Type B pancreatic cell (in vitro differentiated cells): Measurements from ENCODE around the gene BPIFA1. TPM values are rescaled to one million over a fixed set of nuclear protein-coding genes. Genes with fewer than 3 reads are reported as not detected.

Source experiments
- DNase-seq: peaks from one replicate; pipeline ENCODE4 v3.0.0; 2021; ENCODE audit warnings: mixed read lengths; ENCODE audit not compliant: unreplicated experiment; ENCODE audit errors: extremely low spot score
- H3K27ac Mint-ChIP-seq: 2 replicates; pipeline ENCODE4 v1.8.0; 2021; ENCODE audit warnings: mild to moderate bottlenecking, mixed read lengths
- H3K27me3 Mint-ChIP-seq: 2 replicates; pipeline ENCODE4 v1.8.0; 2021; ENCODE audit warnings: mixed read lengths
- H3K36me3 Mint-ChIP-seq: 2 replicates; pipeline ENCODE4 v1.8.0; 2021; ENCODE audit warnings: mixed read lengths
- H3K4me1 Mint-ChIP-seq: one replicate; pipeline ENCODE4 v1.8.0; 2021; ENCODE audit warnings: mixed read lengths; ENCODE audit not compliant: unreplicated experiment
- H3K4me3 Mint-ChIP-seq: 2 replicates; pipeline ENCODE4 v1.8.0; 2021; ENCODE audit warnings: mild to moderate bottlenecking, mixed read lengths
- H3K9me3 Mint-ChIP-seq: 2 replicates; pipeline ENCODE4 v1.8.0; 2021; ENCODE audit warnings: mixed read lengths
- total RNA-seq: library from RNA; stranded (reverse); gene quantifications from 2 replicates; pipeline ENCODE4 v1.2.1, GENCODE V29; 2021; ENCODE audit warnings: low replicate concordance
- TF ChIP-seq, protein P1 (sequence below): fragments of 200-600 bp; sonication (generic); conservative IDR thresholded peaks from 2 replicates; pipeline ENCODE4 v1.5.0; 2021; ENCODE audit warnings: antibody characterized with exemption, mild to moderate bottlenecking

Gene BPIFA1
- total RNA-seq, 1 donor from 2014 or later: 0.97 TPM

GRCh38 chr20:33249456-33249855, 13.7 kb downstream of the BPIFA1 start:
- H3K4me1 Mint-ChIP-seq: no peaks in the 10 kb centered on the region
- H3K9me3 Mint-ChIP-seq: no peaks in the 10 kb centered on the region
- H3K36me3 Mint-ChIP-seq: no peaks in the 10 kb centered on the region
- peaks cover 10% of the 10 kb centered on the region for H3K27me3 Mint-ChIP-seq
- H3K27ac Mint-ChIP-seq: no peak overlapping the region
- H3K4me3 Mint-ChIP-seq: no peak overlapping the region
- DNase-seq: no peak
- TF ChIP-seq, protein P1, sequence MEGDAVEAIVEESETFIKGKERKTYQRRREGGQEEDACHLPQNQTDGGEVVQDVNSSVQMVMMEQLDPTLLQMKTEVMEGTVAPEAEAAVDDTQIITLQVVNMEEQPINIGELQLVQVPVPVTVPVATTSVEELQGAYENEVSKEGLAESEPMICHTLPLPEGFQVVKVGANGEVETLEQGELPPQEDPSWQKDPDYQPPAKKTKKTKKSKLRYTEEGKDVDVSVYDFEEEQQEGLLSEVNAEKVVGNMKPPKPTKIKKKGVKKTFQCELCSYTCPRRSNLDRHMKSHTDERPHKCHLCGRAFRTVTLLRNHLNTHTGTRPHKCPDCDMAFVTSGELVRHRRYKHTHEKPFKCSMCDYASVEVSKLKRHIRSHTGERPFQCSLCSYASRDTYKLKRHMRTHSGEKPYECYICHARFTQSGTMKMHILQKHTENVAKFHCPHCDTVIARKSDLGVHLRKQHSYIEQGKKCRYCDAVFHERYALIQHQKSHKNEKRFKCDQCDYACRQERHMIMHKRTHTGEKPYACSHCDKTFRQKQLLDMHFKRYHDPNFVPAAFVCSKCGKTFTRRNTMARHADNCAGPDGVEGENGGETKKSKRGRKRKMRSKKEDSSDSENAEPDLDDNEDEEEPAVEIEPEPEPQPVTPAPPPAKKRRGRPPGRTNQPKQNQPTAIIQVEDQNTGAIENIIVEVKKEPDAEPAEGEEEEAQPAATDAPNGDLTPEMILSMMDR: no peak

DNA sequence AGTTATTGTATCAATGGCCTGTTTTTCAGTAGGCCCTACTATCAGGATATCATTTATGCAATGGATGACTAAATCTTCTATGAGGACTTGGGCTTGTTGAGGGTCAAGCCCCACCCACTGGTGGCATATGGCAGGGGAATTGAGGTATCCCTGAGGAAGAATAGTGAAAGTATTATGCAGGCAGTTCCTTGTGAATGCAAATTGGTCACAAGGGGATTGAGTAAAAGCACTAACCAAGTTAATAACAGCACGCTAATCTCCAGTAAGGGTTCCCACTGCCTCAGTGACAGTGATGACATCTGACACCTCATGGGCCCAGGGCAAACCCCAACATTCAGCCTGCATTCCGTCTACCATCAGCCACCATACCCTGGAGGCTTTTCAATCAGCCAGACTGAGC, 14.9 kb downstream of the BPIFA1 start:
- DNase-seq: no peak
- no peaks in the 10 kb centered on the region for H3K36me3 Mint-ChIP-seq
- H3K4me3 Mint-ChIP-seq: no peak overlapping the region
- H3K27ac Mint-ChIP-seq: no peak overlapping the region
- TF ChIP-seq, protein P1: no peak
- H3K9me3 Mint-ChIP-seq: no peaks in the 10 kb centered on the region
- no peaks in the 10 kb centered on the region for H3K4me1 Mint-ChIP-seq
- H3K27me3 Mint-ChIP-seq: peaks cover 12% of the 10 kb centered on the region

DNA sequence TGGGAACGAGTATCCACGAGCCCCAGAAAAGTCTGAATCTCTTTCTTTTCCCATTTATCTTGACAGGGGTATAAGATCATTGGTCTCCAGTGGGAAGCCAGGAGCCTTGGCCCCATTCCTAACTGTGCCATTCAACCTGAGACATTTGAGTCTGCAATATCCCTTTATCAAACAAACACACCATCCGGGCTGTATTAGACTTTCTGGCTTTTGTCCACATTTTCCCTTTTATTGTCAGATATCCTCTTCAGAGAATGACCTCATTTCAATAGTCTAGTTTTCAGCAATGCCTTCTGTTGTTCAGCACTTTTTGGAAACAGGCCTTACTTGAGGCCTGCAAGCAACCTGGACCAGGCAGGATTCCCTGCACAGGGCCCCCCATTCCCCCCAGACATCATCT, 15.7 kb downstream of the BPIFA1 start:
- no peaks in the 10 kb centered on the region for H3K4me1 Mint-ChIP-seq
- TF ChIP-seq, protein P1: no peak
- no peak overlapping the region for H3K27ac Mint-ChIP-seq
- H3K4me3 Mint-ChIP-seq: no peak overlapping the region
- no peaks in the 10 kb centered on the region for H3K9me3 Mint-ChIP-seq
- DNase-seq: no peak
- H3K36me3 Mint-ChIP-seq: no peaks in the 10 kb centered on the region
- H3K27me3 Mint-ChIP-seq: peaks cover 18% of the 10 kb centered on the region

- no peak for DNase-seq
These were observed 16.7 kb downstream of the BPIFA1 start for GRCh38 chr20:33252460-33252859.

GRCh38 chr20:33255005-33255404, 19.2 kb downstream of the BPIFA1 start:
- H3K4me3 Mint-ChIP-seq: no peak overlapping the region
- H3K27ac Mint-ChIP-seq: no peak overlapping the region
- no peaks in the 10 kb centered on the region for H3K9me3 Mint-ChIP-seq
- H3K4me1 Mint-ChIP-seq: no peaks in the 10 kb centered on the region
- no peak for DNase-seq
- peaks cover 22% of the 10 kb centered on the region for H3K27me3 Mint-ChIP-seq
- TF ChIP-seq, protein P1: no peak
- H3K36me3 Mint-ChIP-seq: no peaks in the 10 kb centered on the region

More at GRCh38 chr20:33252460-33252859, 16.7 kb downstream of the BPIFA1 start:
- H3K4me3 Mint-ChIP-seq: no peak overlapping the region
- H3K9me3 Mint-ChIP-seq: no peaks in the 10 kb centered on the region
- H3K4me1 Mint-ChIP-seq: no peaks in the 10 kb centered on the region
- no peak overlapping the region for H3K27ac Mint-ChIP-seq
- TF ChIP-seq, protein P1: no peak
- peaks cover 22% of the 10 kb centered on the region for H3K27me3 Mint-ChIP-seq
- no peaks in the 10 kb centered on the region for H3K36me3 Mint-ChIP-seq

DNA sequence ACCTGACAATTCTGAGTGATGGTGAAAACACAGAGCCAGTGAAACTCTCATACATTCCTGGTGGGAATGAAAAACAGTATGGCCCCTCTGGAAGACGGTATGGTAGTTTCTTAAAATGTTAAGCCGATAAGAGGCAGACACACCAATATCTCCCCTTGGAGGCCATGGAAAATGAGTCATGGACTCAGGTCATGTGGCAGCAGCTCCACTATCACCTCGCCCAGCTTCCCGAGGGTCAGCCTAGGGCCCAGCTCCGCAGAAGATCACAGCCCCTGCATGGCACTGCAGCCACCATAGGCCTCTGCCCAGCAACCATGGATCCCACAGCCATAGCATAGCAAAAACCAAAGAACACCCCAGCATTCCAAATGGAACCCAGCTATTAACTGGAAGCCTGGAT, 21.4 kb downstream of the BPIFA1 start:
- TF ChIP-seq, protein P1: no peak
- H3K4me3 Mint-ChIP-seq: no peak overlapping the region

More for the DNA sequence above, 21.4 kb downstream of the BPIFA1 start:
- Mint-ChIP-seq H3K4me1 (no peaks in the 10 kb centered on the region), H3K36me3 (no peaks in the 10 kb centered on the region), H3K9me3 (no peaks in the 10 kb centered on the region), H3K27me3 (peaks cover 36% of the 10 kb centered on the region), H3K27ac (no peak overlapping the region)
- DNase-seq: no peak
